Kidney tubule cell (primary cell): Measurements from ENCODE around the gene ZXDC.
A peak's percentile ranks its signal among the peaks of the same experiment; 100 is the strongest.

Experiments used
- DNase-seq: peaks from one replicate; pipeline ENCODE4 v3.0.0-alpha.2; 2018; ENCODE audit warnings: low spot score

ZXDC gene

DNA sequence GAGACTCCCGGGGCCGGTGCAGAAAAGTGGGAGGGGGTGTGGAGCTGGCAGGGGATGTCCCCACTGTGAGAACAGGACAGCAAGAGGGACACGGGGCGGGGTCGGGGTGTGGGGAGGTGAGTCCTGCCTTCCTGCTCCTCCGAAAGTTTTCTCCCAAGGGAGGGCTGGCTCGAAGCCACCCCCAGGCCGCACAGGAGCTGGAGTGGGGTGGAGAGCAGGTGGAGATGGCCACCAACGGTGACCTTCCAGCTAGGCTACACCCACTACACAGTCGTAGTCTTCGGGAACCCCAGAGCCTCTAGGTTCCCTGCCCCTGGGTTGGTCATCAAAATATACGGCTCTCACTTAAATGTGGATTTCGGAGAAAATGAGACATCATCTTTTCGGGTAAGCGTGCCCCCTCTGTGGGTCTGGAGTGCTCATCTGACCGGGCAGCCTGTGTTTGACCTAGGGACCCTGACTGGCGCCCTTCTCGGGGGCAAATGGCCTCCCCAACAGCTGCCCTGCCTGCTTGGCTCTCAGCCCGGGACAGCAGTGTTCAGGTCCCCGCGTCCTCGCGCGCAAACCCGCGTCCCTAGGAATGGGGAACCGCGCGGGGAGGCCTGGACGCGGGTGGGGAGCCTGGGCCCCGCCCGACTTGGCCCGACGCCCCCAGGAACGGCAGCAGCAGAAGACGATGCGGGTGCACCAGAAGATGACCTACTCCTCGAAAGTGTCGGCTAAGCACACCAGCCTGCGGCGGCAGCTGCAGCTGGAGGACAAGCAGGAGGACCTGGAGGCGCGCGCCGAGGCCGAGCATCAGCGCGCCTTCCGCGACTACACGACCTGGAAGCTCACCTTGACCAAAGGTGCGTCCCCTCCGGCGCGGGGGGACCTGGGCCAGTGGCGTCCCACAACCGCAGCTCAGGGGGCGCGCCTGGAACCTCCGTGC lies 59.8 kb downstream of the ZXDC start:
- DNase-seq = no peak

DNA sequence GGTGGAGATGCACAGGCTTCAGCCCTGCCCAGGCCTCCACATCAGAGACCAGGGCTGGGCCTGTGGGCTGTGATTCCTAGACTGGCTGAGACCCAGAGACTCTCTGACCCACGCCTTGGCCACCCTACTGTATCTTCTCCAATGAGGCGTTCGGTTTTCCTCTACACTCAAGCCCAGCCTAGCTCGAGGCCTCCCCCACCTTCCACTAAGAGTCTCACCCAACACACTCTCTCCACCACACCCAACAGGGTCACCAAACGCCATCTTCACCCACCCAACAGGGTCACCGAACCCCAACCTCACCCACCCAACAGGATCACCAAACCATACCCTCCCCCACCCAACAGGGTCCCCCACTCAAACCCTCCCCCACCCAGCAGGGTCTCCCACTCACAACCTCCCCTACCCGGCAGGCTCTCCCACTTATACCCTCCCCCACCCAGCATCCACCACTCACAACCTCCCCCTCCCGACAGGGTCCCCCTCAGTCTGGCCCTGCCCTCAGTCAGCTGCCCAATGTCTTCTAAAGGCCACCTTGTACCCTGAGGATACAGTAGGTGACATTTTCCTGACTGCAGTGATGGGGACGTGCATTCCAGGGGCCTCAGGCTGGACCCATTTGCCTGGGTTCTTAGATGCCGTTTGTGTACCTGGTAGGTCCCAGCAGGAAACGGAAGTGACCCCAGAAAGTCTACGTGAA lies 60.6 kb downstream of the ZXDC start:
- DNase-seq = no peak

DNA sequence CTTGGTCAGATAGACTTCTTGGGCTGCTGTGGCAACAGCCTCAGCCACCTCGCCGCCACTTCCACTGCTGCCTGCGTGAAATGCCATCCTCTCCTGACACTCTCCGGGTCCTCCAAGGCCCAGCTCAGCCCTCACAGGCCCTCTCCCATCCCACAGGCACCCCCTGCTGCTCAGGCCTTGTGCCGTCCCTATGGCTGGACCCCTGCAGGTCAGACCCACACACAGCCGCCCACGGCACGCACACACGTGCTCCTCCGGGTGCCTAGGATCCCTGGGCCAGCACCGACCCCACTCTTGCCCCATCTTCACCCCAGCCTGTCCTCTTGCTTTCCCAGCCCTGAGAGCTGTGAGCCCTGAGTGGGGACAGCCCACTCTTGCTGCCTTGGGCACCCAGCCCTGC lies 61.3 kb downstream of the ZXDC start:
- no peak for DNase-seq

DNA sequence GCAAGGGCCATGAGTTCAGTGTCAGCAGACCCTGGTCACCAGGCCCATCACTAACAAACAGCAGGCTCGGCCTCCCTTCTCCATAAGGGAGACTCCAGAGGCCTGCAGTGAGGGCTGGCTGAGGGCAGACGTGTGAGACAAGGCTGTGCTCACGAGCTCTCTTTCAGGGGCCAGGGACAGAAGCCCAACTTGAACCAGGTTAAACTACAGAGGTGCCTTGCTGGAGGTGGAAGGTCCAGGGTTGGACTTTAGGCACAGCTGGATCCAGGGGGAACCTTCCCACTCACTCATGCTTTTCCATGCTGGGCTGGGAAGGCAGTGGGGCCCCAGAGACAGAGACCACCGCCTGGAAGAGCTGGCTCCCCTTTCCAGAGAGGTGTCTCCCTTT lies 62.0 kb downstream of the ZXDC start:
- DNase-seq = no peak

DNA sequence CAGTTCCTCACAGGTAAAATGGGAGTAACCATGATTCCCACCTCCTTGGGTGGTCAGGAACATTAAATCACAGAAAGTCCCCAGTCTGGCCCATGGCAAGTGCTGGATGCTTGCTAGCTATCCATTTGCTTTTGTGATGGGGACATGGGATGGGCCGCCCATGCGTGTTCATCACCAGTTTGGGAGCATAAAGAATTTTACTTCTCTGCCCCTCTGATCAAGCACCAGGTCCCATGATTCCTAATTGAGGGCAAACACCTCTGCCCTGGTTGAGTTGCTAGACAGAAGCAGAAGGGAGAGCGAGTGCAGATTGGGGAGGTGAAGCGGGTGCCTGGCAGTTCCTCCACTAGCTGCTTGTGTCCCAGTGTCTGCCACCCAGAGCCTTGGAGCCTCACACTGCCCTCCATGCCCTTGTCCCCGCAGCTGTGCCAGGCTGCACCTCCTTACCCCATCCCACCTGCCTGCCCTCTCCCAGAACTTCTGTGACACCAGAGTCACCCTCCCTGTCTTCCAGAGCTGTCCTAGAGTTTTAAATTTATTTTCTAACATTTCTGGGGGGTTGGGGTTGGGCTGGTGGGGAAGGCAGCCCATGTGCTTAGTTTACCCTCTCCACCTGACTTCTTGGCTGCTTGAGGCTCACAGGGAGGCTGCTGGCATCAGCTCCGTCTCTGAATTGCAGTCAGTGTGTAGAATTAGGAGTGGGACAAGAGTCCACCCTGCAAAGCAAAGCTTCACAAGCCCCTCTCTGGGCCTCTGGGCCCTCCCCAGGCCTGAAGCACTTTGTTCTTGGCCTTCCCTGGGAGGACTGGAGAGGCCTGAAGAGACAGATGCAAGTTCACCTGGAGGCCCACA lies 62.6 kb downstream of the ZXDC start:
- no peak for DNase-seq

DNA sequence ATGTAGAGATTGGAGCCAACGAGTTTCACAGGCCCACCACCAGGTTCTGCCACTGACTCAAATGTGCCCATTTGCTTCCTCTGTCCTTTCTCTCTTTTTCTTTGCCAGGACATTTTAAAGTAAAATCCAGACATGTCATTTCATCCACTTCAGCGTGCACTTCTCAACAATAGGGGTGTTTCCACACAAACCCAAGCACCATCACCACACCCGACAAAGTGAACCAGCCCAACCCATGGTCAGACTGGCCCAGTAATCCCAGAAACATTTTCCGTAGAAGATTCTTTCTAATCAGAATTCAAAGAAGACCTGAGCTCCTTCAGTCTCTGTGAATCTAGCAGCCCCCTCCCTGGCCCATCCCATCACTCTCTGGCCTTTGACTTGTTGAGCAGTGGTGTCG lies 67.6 kb downstream of the ZXDC start:
- no peak for DNase-seq

DNA sequence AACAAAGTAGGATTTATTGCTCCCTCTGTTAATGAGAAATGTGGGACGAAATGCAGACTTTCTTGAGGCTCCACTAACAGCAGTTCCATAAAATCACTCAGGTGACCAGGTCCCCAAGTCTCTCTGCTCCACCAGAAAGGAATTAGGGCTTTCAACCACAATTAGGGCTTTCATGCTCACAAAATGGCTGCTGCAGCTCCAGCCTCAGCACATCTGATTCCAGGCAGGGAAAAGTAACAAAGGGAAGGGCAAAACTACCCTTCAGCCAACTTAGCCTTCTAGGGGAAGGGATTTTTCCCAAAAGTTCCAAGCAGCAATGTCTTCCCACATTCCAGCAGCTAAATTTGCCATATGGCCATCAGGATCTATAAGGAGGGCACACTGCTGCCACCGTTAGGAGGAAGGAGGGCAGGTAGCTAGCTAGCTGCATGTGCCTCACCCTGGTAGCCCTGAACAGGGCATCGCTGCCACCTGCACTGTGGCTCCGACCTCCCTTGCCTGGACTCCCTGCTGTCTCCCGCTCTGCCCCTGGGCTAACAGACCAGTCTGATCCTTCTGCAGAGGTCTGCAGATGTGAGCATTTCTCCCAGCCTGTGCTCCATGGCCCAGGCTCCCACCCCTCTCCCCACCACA lies 68.2 kb downstream of the ZXDC start:
- DNase-seq = no peak

DNA sequence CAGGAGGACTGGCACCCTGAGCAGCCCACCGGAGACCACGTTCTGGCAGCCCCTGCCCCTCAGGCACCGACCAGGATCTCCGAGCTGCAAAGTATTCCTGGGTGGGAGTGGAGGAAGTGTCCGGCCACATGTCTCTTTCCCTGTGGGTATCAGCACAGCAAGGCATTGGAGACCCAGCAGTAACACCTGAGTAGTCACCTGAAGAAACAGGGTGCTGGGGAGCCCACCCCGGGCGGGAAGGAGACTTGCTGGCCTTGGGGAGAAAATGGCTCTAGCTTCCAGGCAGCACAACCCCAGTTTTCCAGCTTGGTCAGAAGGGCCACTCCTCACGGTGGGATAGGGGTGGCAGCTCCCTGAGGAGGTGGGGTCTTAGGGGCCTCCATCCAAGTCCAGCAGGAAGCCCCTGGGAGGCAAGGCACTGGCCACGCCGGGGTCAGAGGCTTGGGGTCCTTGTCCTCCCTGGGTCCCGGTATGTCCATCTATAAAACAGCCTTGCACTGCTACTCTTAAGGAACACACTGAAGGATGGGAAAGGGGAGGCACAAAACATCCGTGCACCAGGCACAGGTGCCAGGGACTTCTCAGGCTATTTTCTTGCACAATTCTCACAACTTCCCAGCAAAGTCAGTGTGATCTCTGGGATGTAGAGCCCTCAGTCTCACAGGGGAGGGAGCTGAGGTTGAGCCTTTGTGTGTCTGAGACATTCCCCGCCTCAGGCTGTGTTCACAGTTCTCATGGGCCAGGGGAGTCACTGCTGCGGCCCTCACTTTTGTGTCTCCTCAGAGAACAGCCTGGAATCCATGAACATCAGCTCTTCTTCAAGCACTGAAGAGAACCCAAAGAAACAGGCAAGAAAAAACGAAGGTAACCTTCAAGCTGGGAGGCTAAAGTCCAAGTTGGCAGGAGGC lies 69.0 kb downstream of the ZXDC start:
- no peak for DNase-seq

DNA sequence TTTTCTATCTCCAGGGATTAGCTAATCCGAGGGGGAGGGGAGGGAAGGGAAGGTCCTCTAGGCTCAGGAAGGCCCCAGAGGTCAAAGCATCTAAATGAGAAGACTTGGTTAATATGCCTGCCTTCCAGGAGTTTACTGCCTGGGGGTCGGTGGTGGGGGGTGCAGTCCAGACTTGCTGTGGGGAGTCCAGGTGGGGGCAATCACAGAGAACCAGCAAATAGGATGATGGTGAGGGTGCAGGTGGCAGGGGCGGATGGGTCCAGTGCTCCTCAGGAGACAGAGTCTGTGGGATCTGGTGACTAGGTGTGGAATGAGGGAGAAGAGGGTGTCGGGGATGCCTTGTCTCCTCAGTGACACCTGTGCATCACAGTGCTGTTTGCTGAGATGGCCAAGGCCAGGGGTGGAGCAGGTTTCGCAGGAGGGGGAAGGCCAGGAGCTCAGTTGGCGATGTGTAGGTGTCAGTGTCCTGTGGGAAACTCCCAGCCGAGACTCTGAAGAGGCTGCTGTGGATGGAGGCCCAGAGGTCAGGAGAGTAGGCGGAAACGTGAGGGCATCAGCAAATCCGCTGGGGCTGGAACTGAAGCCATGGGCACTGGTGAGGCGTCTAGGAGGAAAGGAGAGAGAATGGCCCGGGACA lies 72.9 kb downstream of the ZXDC start:
- no peak for DNase-seq

DNA sequence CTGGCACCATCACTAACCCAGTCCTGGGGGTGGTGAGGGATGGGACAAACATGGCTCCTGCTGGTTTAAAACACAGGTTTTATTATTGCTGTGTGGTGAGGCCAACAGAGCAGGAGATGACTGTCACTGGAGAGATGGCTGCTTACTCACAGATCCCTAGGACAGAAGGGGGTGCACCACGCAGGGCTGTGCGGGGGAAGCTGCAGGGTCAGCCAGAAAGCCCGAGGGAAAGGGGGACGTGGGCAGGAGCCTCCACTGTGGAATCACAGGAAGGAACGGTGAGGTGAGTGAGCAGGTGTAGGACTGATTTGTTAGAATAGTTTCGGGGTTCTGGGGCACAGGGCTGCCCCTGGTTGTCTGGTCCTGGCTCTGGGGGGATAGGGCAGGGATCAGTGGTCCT lies 73.5 kb downstream of the ZXDC start:
- DNase-seq = no peak

DNA sequence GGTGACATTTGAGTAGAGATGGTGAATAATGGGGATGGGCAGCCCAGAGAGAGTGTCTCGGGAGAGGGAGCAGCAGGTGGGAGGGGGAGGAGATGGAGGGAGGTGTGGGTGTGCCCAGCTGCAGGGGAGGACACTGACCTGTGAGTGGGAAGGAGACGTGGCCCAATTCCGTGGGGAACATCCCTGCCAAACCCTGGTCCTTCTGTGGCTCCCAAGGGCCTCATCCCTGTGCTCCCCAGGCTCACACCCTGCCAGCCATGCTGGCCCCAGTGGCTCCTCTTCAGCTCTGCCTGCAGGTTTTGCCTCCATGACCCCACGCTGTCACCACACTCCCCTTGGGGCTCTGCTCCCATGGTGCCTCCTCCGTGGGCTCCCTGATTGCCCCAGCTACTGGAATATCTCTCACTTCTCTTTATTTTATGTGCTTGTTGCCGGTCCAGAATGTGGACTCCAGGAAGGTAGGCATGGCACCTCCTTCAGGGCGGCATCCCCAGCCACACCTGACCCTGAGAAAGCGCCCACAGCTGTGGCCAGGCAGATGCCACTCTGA lies 74.0 kb downstream of the ZXDC start:
- DNase-seq = no peak

DNA sequence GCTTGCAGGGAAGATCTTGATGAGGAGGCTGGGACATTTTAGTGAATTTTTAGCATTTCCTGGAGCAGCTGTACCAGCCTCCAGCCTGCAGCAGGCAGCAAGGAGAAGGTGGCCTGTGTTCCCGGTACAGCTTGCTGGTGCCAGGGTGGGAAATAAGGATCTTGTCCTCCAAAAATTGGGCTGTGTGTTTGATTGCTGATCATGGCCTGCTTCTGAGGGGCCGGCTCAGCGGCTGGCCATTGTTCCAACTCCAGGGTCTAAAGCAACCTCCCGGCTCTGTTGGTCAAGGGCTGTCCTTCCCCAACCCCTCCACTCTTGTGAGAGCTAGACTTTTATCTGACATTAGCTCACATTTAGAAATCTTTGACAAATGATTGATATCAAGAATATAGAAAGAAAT lies 75.9 kb downstream of the ZXDC start:
- no peak for DNase-seq

DNA sequence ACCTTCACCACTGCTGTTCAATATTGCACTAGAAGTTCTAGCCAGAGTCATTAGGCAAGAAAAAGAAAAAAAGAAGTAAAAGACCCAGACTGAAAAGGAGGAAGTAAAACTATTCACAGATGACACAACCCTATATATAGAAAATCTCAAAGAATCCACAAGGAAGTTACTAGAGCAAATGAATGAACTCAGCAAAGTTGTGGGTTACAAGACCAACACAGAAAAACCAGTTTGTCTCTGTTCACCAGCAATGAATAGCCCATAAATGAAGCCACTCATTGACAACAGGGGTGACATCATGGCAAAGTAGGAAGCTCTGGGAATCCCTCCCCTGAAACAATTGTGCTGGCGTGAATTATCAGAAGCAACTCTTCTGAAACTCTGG lies 76.3 kb downstream of the ZXDC start:
- DNase-seq = peak; percentile 84

DNA sequence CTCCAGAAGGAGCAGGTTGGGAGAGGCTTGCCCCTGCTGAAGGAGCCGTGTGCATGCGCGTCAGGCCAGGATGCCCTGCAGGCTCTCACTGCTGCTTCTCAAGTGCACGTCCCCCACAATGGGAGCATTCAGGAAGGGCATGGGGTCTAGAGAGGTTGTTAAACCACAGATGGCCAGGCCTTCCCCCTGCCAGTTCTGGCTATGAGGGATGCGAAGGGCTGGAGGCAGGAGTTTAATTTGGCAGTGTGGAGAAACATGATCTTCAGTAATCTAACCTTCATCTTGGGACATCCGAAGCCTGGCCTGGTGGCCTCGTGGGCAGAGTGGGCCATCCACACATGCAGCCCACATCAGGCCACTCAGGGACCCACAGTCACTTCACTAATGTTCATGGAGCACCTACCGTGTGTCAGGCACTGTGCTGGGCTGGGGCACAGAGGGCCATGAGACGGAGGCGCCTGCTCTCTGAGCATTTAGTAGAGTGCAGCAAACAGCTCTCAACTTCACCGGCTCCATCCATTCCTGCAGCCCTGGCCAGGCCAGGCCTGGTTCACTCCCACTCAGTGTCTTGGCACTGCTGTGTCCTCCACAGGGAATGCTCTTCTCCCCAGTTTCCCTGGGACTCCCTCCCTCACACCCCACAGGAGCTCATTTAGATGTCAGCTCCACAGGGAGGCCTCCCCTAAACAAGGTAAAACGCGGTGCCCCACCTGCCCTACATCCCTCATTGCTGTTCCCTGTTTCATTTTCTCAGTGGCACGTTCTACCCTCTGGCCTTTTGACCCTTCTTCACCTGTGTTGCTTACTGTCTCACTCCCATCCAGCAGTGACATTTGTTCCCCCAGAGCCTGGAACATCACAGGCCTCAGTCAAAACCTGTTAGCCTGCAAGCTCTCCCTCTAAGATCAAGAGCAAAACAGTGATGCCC lies 77.0 kb downstream of the ZXDC start:
- DNase-seq = no peak

DNA sequence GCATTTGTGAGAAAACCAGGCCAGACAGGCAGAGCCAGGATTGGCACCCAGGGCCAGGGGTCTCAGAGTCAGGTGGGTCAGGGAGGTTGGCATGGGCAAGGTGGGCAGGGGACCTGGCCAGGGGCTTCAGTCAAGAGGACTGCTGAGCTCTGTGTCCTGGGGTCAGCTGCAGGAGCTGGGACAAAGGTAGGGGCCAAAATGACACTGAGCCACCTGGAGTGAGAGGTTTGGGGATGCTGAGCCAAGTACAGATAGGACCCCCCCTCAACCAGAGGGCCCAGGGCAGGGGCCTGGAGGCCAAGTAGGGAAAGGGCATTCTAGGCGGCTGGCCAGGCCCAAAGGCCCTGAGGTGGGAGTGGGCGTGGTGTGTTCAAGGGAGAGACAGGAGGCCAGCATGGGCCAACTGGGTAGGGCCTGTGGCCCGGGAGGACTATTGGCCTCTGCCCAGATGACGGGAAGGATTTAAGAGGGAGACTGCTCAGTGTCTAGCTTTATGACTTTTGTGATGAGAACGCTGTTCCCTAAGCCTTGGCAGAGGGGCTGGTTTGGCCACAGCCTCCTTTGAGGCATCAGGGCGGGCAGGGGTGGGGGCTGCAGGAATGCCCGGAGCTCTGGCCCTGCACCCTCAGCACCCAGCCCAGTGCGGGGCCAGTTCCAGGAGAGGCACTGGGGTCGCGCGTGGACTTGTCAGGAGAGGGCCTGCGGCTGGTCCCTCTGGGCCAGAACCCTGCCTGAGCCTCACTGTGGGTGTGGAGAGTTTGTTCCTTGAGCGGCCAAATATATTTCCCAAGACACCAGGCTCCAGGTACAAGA lies 77.9 kb downstream of the ZXDC start:
- no peak for DNase-seq

DNA sequence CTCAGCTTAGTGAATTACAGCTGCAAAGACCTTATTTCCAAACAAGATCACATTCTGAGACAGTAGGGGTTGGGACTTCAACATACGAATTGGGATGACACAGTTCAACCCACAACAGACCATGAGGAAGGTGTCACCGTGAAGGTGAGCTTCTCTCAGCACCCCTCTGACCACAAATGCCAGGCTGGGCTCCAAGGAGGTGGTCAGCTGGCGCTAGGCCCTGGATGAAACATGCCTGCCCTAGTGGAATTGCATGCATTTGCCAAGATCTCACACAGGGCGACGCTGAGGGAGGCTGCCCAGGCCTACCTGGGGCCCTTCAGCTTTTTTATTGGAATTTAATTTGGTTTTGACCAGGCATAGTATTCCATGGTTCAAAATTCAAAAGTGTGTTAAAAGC lies 79.2 kb downstream of the ZXDC start:
- no peak for DNase-seq

DNA sequence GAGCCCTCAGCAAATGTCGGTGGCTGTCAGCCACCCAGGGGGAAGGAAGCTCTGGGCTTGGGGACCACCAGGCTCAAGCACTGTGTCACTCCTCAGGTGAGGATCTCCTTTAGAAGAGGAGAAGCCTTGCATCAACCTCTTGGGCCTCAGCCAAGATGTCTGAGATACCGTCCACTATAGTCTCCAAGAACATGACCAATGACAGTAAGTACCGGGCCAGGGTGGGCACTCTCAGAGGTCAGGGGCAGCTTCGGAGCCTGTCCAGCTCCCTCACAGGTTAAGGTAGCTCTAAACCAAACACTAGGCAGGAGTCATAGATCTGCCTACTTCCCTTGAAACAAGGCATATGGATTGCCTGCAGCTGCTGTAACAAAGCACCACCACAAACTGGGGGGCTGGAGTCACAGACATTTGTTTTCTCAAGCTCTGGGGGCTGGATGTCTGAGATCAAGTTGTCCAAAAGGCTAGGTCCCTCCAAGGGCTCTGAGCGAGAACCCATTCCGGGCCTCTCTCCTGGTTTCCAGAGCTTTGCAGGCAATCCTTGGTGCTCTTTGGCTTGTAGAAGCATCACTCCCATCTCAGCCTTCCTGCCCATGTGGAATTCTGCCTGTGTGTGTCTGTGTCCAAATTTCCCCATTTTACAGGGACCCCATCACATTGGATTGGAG lies 79.7 kb downstream of the ZXDC start:
- DNase-seq = no peak

DNA sequence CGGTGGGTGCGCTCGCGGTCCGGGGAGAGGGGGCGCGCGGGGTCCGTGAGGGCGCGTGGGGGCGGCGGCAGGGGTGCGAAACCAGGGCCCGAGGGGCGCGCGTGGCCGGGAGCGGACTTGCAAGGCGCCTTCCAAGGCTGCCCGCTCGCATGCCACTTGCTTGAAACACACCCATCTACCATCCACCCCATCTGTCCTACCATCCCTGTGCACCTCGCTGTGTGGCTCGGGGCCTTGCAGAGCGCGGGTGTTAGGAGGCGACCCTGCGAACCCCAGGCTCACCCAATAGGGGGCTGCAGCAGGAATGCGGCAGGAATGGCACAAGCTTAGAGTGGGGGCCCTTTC lies 80.7 kb downstream of the ZXDC start:
- DNase-seq = no peak
